ENCODE results near the gene JAKMIP1. TPM values are rescaled to one million over a fixed set of nuclear protein-coding genes. Genes with fewer than 3 reads are reported as not detected.
A peak's percentile ranks its signal among the peaks of the same experiment; 100 is the strongest.

Gene JAKMIP1
- total RNA-seq, 1 donor from 2014 or later, result not detected

DNA sequence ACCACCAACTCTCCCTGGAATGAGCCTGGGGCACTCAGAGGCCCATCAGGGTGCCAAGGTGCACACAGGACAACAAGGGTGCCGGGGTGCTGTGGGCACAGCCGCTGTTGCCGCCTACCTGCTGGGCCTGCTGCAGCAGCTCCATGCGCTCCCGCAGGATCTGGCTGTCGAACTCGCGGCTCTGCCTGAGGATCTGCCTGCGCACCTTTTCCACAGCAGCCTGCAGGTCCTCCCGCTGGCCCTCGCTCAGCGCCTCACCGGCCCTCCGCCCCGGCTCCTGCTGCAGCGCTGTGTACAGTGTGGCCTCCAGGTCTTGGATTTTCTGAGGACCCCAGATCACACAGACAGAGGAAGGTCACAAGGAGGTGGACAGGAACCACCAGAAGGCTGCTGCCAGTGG is 164.6 kb downstream of the JAKMIP1 start:
- no peak for ATAC-seq
- no peak for DNase-seq
- intact Hi-C loops (cut with micrococcal nuclease), result no loop called here

DNA sequence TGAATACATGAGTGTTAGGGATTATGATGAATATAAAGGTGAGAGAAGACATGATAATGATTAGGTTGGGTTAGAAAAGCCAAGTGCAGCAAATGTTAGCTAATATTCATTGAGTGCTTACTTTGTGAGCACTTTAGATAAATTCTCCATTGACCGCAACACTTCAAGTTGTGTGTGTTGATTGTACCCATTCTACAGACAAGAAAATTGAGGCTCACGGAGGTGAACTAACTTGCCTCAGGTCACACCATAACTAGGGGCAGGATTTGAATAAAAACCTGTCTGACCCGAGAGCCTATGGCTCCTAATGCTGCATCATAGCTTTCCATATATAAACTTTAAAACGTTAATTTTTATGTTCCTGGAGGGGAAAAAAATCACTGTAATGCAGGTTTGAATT is 167.0 kb downstream of the JAKMIP1 start:
- intact Hi-C loops (cut with micrococcal nuclease), result no loop called here
- DNase-seq (no peak), ATAC-seq (no peak)

DNA sequence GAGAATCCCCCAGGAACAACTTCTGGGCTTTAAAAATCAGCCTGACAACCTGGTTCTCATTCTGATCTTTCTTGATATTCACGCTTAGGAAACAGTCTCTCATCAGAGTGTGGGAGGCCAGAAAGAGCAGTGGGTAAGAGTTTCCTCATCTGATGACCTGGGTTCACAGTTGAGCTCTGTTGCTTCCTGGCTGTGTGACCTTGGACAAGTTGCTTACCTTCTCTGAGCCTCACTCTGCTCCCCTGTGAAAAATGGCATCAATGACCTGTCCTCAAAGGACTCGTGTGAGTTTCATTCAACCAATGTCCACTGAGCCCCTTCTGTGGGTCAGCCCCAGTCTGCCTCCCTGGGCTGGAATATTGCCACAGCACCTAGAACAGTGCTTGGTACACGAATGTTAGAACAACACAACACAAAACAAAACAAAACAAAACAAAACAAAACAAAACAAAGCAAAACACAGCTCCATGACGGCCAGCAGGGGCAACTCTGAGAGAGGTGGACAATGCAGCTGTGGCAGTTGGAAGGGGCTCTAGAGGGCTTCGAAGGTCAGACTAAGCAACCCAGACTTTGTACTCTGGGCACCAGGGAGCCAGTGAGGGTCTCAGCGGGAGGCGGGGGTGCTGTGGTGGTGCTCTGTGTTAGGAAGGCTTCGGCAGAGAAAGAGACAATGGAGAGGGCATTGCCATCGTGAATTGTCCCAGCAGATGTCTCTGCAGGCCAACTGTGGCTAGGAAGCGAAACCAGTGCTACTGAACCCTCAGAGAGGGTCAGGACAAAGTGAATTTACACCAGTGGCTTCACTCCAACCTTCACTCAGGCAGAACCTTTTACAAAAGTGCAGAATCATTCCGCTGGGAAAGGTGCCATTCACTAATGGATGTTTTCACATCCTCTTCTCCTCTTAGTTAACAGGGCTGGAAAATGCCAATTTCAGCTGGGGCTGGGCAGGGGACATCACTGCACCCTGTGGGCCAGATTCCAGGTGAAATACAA is 167.8 kb downstream of the JAKMIP1 start:
- intact Hi-C loops (cut with micrococcal nuclease), result no loop called here
- DNase-seq (no peak), ATAC-seq (peak; percentile 18)

DNA sequence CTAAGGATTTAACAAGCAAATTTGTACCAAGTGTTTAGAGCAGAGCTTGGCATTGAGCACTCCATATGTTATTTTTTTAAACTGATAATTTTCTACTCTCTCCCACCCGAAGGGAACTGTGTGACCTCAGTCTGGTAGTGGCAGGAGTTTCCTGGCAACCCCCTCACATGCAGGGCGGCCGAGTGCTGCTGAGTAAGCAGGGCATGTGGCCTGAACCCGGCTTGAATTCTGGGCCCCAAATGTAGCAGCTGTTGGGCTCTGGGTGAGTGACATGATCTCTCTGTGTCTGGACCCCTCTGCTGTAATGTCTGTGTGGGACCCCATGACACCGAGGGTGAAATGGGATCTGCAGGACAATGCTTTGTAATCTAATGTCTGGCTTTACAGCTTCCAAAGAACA is 168.5 kb downstream of the JAKMIP1 start:
- intact Hi-C loops (cut with micrococcal nuclease), result no loop called here
- ATAC-seq (no peak), DNase-seq (no peak)

DNA sequence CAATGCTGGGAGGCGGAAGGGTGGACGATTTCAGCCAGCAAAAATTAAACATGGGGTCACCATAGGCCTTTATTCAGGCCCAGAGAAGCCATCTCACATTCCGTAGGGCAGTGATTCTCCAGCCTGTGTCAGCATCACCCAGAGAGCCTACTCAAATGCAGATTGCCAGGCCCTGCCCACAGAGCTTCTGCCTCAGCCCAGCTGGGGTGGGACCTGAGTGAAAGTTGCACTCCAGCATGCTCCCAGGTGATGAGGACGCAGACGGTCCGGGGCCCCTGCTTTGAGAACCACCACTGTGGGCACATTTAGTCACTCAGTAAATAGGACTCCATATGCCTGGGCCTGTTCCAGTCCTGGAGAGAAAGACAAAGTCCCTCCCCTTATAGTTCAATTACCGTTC is 169.7 kb downstream of the JAKMIP1 start:
- ATAC-seq, result no peak
- intact Hi-C loops (cut with micrococcal nuclease), result no loop called here
- no peak for DNase-seq

DNA sequence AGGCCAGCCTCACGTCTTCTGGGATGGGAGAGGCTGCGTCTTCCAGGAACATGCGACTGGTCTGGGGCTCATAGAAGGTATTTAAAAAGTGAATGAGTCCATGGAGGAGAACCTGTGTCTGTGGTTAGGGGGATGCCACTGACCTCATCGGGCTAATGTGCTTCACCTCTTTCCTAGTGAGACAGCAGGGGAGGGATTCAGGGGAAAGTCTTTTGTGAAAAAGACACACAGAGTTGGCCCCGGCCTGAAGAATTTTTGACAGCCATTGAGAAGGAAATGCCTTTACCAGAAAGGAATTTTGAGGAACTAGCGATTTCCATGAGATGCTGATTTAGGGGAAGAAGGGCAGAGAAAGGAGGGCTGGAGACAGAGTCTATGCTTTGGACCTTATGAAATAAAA is 171.1 kb downstream of the JAKMIP1 start:
- DNase-seq (no peak), ATAC-seq (no peak)
- intact Hi-C loops (cut with micrococcal nuclease), result no loop called here

DNA sequence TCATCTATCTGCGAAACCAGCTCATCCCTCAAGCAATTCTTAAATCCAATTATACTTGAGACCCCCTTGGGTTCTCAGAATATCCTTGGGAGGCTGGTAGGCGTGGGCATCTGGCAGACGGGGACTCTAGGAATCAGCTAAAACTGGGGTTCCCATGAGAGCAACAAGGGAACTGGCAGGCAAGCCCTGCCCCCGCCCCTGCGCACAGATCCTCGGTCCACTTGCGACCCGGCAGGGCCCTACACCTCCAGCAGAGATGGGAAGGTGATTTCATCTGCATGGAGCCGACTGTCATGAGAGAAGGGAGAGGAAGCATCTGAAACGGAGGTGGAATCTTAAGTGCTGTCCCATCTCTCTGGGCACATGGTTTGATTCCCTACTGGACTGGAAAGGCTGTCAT is 172.2 kb downstream of the JAKMIP1 start:
- ATAC-seq (no peak), DNase-seq (no peak)
- intact Hi-C loops (cut with micrococcal nuclease), result no loop called here

DNA sequence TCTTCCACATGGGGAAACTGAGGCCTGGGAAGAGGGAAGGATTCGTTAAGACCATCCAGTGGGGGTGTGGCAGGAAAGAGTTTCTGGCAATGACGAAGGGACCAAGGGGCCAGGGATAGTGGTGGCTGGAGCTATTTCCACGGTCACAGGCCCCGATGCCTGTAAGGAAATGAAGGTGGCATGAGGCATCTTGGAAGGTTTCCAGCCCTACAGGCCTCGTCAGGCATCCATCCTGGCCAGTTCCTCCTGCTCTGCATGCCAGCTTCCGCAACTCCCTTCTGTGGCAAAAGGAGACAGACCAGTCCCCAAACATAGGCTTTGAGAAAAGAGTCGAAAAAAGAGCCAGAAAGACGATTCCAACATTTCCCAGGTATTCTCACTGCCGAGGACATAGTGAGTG is 173.0 kb downstream of the JAKMIP1 start:
- ATAC-seq (no peak), DNase-seq (no peak)
- intact Hi-C loops (cut with micrococcal nuclease), result no loop called here

DNA sequence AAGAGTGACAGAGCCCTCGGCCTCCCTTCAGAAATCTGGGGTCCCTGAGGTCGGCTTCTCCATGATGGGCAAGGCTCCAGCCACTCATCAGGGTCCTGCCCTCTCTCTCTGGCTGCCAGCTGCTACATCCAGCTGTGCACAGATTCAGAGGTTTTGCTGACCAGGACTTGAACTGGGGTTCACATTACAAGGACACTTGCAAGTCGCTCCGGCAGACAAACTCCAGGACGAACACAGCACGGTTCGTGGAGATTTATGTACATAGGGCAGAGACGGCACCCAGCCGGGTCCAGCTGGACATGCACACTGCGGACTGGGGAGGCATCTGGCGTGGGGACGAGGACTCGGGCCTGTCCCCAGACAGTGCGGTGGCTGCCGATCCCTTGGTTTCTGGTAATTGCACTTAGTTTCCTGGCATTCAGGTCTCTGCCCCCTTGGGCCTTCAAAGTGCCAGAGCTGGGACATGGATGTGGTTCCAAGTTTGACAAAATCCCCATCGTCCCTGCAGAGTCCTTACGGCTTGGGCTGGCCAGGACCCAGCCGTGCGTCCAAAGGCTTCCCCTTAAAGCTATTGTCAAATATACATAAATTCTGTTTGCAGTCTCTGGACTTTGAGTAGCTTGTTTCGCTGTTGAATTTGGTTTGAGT is 175.9 kb downstream of the JAKMIP1 start:
- DNase-seq (no peak), ATAC-seq (no peak)
- intact Hi-C loops (cut with micrococcal nuclease), result no loop called here

DNA sequence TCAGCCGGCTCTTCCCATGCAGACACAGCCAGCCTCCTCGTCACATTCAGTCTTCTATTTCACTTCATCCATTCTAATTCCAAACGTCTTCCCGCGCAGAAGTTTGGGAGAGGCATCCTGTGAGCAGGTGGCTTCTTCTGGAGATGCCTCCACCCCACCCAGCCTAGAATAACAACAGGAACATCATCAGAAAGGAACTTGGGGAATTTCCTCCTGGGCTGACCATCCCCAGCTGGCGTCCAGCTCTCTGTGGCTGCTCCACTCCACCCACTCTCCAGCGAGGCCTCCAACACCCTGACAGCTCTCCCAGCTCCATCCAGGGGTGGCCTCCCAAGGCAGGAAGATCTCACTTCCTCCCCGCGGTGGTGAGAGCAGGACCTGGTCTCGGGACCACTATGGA is 176.6 kb downstream of the JAKMIP1 start:
- no peak for DNase-seq
- intact Hi-C loops (cut with micrococcal nuclease), result no loop called here
- ATAC-seq, result no peak

DNA sequence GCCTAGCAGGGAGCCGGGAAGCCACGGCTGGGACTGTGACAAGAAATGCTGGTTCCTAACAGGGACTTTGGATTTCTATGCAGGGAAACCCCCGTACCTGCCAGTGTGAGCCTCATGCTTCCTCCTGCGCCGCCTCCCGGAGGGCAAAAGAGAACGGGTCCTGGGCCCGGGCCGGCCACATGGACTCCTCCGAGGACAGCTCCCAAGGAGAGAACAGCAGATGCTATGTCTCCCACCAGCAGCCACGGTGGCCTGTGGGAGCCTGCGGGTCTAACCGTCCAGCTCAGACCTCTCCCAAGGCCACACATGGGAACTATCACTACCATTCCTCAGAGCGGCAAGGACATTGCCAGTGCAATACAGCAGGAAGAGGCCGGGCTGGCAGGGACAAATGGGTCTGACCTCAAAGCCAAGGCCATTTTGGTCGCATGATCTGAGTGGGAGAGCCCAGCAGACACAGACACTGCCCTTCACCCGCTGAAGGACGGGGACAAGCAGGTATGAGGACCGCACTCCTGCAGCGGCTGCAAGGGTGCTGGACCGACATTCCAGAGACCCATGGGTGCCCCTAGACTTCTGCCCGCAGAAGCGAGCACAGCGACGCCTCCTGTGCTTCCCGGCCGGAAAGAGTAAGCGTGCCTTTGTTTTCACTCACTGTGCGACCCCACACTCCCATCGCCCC is 177.6 kb downstream of the JAKMIP1 start:
- ATAC-seq (no peak), DNase-seq (no peak)
- intact Hi-C loops (cut with micrococcal nuclease), result no loop called here

DNA sequence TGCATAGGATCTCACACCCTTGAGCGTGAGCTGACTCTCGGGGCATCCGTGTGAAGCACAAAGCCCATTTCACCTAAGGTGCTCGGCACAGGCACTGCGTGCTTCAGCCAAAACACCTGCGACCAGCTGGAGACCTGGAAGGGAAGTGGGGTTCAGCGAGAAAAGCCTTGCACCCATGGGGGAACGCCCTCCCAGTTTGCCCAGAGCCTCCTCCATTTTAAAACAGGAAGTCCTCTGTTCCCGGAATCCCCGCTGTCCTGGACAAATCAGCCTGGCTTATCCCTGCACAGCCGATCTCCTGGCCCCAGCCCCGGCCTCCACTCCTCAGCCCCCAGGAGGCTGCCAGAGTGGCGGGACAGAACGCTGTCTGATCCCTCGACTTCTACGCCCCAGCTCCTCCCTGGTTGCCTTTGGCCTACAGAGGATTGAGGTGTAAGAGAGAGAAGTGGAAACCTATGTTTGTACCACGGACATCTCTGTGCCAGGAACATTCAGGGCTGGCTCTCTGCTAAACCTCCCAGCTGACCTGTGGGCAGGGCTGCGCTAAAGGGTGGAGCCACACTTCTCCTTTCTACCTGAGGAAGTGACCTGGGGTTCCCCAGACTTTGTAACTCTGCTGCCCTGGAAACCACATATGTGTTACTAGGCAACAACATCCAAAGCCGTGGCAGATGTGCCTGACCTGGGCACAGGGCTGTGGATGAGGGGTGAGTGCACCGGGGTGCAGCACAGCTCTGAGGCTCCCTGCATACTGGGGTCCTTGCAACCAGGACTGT is 178.3 kb downstream of the JAKMIP1 start:
- DNase-seq (no peak), ATAC-seq (no peak)
- intact Hi-C loops (cut with micrococcal nuclease), result no loop called here

DNA sequence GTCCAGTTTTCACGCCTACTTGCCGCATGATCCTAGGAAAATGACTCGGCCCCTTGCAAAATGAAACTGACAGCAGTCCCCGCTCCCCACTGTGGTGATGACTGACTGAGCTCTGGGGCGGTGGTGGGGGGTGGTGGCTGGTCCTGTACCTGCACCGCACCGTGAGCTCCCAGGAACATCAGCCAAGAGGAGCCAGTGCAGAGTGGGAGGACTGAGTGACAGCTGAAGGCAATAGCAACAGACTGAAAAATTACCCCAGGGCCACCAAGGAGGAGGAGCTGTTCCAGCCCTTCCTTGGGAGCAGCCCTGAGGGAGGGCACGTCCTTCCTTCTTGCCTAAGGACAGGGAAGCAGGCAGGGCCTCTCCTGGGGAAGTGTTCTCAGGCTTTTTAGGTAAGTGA is 179.7 kb downstream of the JAKMIP1 start:
- ATAC-seq (no peak), DNase-seq (no peak)
- intact Hi-C loops (cut with micrococcal nuclease), result no loop called here

DNA sequence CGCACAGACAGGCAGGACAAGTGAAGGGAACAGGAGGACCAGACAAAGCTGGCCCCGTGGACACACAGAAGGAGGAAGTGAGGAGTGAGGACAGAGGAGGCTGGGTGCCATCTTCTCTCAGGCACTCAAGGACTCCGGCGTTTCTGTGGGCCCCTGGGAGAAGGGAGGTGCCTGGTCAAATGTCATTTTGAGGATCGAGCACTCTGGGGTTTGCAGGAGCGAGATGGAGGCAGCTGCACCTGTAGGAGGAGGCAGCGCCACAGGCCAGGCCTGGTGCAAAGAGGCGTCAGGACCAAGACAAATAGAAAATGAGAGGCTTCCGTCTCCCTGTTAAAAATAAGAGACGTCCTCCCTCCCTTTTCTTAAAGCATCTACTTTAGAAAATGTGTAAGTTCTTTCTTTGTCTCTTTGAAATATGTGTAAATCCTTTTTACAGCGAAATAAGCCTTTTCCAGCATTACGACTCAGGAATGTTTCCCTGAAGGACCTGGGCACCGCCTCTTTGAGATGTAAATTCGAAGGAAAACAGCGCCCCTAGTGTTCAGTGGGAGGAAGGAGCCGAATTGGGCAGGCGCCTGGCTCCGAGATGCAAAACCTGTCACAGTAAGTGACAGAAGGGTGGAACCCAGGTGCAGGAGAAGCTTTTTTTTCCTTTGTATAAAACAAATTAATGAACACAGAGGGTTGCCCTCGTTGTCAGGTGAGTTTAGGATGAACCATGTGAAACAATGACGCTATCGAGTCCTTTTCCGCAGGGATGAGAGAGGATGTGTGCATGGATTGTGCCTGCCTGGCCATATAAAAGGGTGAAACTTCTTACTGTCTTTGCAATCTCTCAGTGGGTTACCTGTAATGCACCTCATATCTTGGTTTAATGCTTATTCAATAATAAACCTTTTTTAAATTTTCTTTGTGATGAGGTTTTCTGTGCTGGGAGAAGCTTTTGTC is 180.8 kb downstream of the JAKMIP1 start:
- no peak for ATAC-seq
- intact Hi-C loops (cut with micrococcal nuclease), result no loop called here
- no peak for DNase-seq

DNA sequence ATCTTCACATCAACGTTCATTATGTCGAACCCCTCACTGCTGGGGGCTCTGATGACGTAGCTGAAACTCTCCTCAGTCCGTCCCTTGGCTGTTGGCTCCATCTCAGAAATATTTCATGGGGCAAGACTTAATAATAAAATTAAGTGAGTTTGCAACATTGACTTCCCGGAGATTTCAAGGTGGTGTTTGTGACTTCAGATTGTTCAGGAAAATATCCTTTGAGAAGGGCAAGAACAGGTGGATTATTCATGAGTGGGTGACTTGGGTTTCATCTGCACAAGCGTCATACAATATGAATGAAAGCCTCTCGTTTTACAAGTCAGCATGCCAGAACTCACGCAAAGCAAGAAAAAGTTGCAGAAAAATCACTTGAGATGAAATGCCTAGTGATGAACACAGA is 182.0 kb downstream of the JAKMIP1 start, which contains the start of gene C4orf50:
C4orf50 (minus strand) TSS at position 101 of the 400 bp plus-strand sequence.
- no peak for DNase-seq
- intact Hi-C loops (cut with micrococcal nuclease), result no loop called here
- no peak for ATAC-seq

DNA sequence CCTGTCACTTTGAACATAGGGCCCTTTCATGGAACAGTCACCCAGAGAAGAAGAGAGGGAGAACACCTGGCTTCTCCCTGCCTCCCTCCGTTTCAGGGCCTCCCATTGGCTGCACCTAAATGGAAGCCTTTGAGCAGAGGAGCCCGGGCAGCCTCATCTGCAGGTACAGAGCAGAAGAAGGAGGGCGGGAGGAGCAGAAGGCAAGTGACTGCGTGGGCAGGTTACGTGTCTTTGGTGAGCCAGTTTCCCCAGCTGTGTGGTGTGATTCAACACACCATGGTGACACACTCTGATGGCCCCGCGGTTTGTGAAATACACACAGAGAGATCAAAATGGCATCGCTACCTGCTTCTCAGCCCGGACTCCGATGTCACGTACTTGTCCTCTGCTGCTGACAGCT is 182.5 kb downstream of the JAKMIP1 start:
- ATAC-seq, result no peak
- intact Hi-C loops (cut with micrococcal nuclease), result no loop called here
- no peak for DNase-seq

DNA sequence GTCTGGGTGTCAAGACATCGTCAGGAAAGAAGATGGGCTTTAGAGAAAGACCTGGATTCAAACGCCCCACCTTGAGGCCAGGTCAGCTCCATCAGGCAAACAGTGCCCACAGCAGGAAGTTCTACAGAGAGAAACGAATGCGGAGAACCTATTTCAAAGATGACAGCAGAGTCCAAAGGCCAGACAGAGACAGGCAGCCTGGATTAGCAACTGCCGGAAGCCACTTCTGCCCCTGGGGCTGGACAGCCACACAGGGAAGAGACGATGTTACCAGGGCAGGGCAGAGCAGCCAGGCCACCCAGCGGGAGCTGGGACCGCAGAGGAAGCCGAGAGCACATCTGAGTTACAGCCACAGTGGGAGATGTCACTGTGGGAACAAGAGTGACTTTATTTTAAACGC is 183.3 kb downstream of the JAKMIP1 start:
- DNase-seq (no peak), ATAC-seq (no peak)
- intact Hi-C loops (cut with micrococcal nuclease), result no loop called here

DNA sequence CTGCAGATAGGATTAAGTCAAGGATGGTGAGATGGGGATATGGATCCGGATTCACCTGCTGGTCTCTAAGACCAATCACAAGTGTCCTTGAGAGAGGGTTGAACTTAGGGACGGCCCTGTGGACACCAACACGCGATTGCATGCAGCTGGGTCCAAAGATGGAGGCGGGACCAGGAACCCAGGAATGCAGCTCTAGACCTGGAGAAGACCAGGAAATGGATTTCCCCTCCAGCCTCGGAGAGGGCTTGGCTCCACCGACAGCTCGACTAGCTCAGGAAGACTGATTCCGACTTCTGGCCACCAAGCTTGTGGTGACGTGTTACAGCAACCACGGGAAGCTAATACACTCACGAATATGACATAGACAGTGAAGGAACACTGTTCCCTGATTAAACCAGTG is 186.8 kb downstream of the JAKMIP1 start:
- DNase-seq, result no peak
- ATAC-seq, result no peak
- intact Hi-C loops (cut with micrococcal nuclease), result no loop called here

Data from left ventricle myocardium superior (tissue), 1 donor.